ENCODE measurements around the gene LRP2.
A peak's percentile ranks its signal among the peaks of the same experiment; 100 is the strongest.

Gene LRP2

DNA sequence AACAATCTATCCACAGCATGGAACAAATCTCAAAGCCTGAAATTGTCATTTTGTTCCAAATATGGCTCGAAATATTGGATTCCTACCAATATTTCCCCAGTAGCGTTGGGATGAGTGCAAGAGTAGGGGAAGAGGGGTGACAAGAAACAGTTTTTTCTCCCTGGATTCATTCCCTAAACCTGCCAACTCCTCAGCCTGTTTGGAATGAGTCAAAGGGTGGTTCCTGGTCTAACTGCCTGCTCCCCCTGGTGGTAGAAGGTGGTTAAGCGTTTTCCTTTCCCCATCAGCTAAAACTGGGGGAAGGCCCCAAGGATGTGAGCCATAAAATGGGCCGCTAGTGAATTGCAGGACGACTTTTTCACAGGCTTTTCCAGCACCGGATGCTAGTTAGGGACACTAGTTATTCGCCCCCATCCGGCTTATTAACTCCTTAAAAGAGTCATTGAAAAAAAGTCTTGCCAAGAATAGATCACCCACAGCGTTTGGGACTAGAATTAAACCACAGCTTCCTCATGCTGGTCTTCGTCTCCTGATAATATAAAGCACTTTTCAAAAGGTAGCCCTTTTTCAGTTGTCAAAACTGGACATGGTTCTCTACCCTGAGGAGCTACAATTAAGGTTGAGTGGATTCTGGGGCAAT lies 220.5 kb downstream of the LRP2 start:
- ChIA-PET POLR2A (no interaction called here), CTCF (interaction anchor here (0.6 to 3.5 kb wide), 22 partner anchors 9 to 1666 kb away, joined by 3 to 34 read pairs (median 4); no protein-coding TSS in a partner anchor)
- H3K27ac ChIP-seq (ENCODE audit: extremely low read depth, low read depth, low read length): no peak overlapping the region
- TF ChIP-seq ZSCAN30 (tag by site-specific recombination; IDR thresholded peaks at IDR 0.05) (peak; percentile 95), ZBTB26 (tag by site-specific recombination; optimal IDR thresholded peaks at IDR 0.05) (no peak), PRDM4 (tag by site-specific recombination; IDR thresholded peaks at IDR 0.05) (peak; percentile 91), KLF1 (tag by site-specific recombination; IDR thresholded peaks at IDR 0.05) (no peak), CTCF (tag by site-specific recombination; IDR thresholded peaks at IDR 0.05) (peak; percentile 53), ZSCAN18 (tag by site-specific recombination; IDR thresholded peaks at IDR 0.05) (no peak), ZNF610 (tag by site-specific recombination; IDR thresholded peaks at IDR 0.05; ENCODE audit: borderline replicate concordance) (no peak), ZNF391 (tag by site-specific recombination; IDR thresholded peaks at IDR 0.05; ENCODE audit: borderline replicate concordance, low read depth) (no peak), ZNF654 (tag by site-specific recombination; IDR thresholded peaks at IDR 0.05; ENCODE audit: low read depth) (peak; percentile 22)
- TF ChIP-seq, protein P1, sequence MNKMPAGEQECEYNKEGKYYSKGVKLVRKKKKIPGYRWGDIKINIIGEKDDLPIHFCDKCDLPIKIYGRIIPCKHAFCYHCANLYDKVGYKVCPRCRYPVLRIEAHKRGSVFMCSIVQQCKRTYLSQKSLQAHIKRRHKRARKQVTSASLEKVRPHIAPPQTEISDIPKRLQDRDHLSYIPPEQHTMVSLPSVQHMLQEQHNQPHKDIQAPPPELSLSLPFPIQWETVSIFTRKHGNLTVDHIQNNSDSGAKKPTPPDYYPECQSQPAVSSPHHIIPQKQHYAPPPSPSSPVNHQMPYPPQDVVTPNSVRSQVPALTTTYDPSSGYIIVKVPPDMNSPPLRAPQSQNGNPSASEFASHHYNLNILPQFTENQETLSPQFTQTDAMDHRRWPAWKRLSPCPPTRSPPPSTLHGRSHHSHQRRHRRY (tag by site-specific recombination; IDR thresholded peaks at IDR 0.05): no peak
- no peaks in the 10 kb centered on the region for H3K4me1 ChIP-seq (ENCODE audit: control insufficient read depth, insufficient read depth, low read length)
- H3K36me3 ChIP-seq (ENCODE audit: control insufficient read depth in 2 of 2, insufficient read depth in 1 of 2, low read length in 2 of 2): peaks cover 0 to 24% of the 10 kb centered on the region in 2 experiments; a peak in 1 of 3 replicates
- no peak overlapping the region for H3K4me3 ChIP-seq (ENCODE audit: low read depth, low read length)
- no peaks in the 10 kb centered on the region for H3K9me3 ChIP-seq (ENCODE audit: control insufficient read depth, insufficient read depth, low read depth, low read length)

- no peak for TF ChIP-seq ZXDB (tag by site-specific recombination; IDR thresholded peaks at IDR 0.05)
- TF ChIP-seq ZNF837 (tag by site-specific recombination; IDR thresholded peaks at IDR 0.05): no peak
- TF ChIP-seq ZNF37A (tag by site-specific recombination; IDR thresholded peaks at IDR 0.05): no peak
- no peak for TF ChIP-seq ZNF513 (tag by site-specific recombination; IDR thresholded peaks at IDR 0.05)
- TF ChIP-seq ZNF548 (tag by site-specific recombination; IDR thresholded peaks at IDR 0.05): no peak
- no peak for TF ChIP-seq ZNF10 (tag by site-specific recombination; IDR thresholded peaks at IDR 0.05)
- TF ChIP-seq ZNF571 (tag by site-specific recombination; IDR thresholded peaks at IDR 0.05): no peak
- no peak for TF ChIP-seq ZNF132 (tag by site-specific recombination; IDR thresholded peaks at IDR 0.05; ENCODE audit: borderline replicate concordance)
- TF ChIP-seq ZNF521 (tag by site-specific recombination; IDR thresholded peaks at IDR 0.05): no peak
- TF ChIP-seq ZNF354C (tag by site-specific recombination; IDR thresholded peaks at IDR 0.05; ENCODE audit: borderline replicate concordance, low read depth): no peak
- TF ChIP-seq ZNF510 (tag by site-specific recombination; IDR thresholded peaks at IDR 0.05; ENCODE audit: insufficient replicate concordance): no peak
- no peak overlapping the region for H3K27ac ChIP-seq (ENCODE audit: extremely low read depth, low read depth, low read length)
- H3K9me3 ChIP-seq (ENCODE audit: control insufficient read depth, insufficient read depth, low read depth, low read length): no peaks in the 10 kb centered on the region
- peaks cover 0 to 24% of the 10 kb centered on the region in 2 experiments; a peak in 1 of 3 replicates for H3K36me3 ChIP-seq (ENCODE audit: control insufficient read depth in 2 of 2, insufficient read depth in 1 of 2, low read length in 2 of 2)
- H3K4me1 ChIP-seq (ENCODE audit: control insufficient read depth, insufficient read depth, low read length): no peaks in the 10 kb centered on the region
- ChIA-PET CTCF (interaction anchor here (0.6 to 3.5 kb wide), 13 partner anchors 9 to 760 kb away, joined by 3 to 29 read pairs (median 5); no protein-coding TSS in a partner anchor), POLR2A (no interaction called here)
- no peak overlapping the region for H3K4me3 ChIP-seq (ENCODE audit: low read depth, low read length)
Observed at GRCh38 chr2:169139993-169140767, 222.2 kb downstream of the LRP2 start.

All from HEK293 (cell line).